Neuron (in vitro differentiated cells): Measurements from ENCODE around the gene VWA5B1.

ENCODE experiments used
- H2AFZ ChIP-seq: one replicate; pipeline ENCODE4 v1.6.1; 2013; ENCODE audit warnings: low read depth, mild to moderate bottlenecking, inconsistent platforms, low read length, moderate library complexity
- H3K27me3 ChIP-seq: one replicate; pipeline ENCODE4 v1.6.1; 2013; ENCODE audit warnings: low read length; ENCODE audit not compliant: insufficient read depth
- H3K36me3 ChIP-seq: one replicate; pipeline ENCODE4 v1.6.1; 2013; ENCODE audit warnings: low read length; ENCODE audit not compliant: insufficient read depth
- H3K4me1 ChIP-seq: one replicate; pipeline ENCODE4 v1.6.1; 2013; ENCODE audit warnings: low read length; ENCODE audit not compliant: insufficient read depth
- H3K4me3 ChIP-seq: 2 replicates; pipeline ENCODE4 v1.5.1; 2013; ENCODE audit warnings: mild to moderate bottlenecking, low read length, moderate library complexity
- H3K9me3 ChIP-seq: one replicate; pipeline ENCODE4 v1.6.1; 2013; ENCODE audit warnings: low read length

VWA5B1 gene

DNA sequence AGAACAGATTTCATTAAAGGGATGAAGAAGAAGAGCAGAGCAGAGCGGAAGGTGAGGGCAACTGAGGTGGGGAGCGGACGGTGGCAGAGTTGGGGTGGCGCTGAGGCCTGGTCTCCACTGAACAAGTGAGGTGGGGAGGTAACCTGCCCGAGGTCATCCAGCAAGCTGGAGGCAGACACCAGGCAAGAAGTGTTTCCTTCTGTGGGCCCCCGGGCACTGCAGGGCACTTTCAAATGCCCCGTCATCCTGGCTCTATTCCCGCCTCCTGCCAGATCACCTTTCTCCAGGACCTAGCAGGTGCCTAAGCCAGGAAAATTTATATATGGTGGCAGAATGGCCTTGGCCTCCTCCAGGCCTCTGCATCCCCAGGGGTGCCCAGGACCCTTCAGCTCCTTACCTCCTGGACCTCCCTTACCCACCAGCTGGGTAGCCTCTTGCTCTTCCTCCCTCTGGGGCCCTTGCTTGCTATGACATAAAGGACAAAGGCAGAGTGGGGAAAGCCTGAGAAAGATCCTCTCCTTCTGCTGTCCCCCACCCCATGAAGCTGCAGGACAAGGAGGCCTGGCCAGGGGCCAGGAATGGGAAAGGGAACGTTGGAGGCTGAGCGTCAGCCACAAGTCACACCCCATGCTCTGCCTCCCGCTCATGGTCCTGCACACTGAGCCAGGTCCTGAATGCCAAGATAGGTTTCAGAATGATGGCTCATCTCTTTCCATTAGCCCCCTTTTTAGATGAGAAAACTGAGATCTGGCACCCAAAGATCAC, 29.0 kb downstream of the VWA5B1 start:
- H3K27me3 ChIP-seq: peaks cover 7% of the 10 kb centered on the region
- H3K4me3 ChIP-seq: no peak overlapping the region
- peaks cover 8% of the 10 kb centered on the region for H3K4me1 ChIP-seq
- H3K9me3 ChIP-seq: no peaks in the 10 kb centered on the region
- H2AFZ ChIP-seq: no peak overlapping the region
- H3K36me3 ChIP-seq: no peaks in the 10 kb centered on the region

DNA sequence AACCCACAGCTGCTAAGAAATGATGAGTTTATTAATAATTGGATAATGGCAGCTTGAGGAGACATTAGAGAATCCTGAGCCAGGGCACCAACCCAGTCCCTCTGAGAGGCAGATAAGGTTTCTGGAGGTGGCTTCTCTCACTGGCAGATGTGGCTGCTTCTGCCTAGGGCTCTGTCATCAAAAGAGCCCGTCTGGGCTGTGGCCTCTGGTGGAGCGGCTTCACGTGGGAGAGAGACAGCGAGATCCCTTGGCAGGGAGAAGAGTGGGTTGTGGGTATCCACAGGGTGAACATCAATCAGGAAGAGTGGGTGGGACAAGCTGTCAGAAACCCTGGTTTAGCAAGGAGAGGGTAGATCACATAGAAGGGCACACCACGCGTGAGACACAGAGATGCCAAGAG, 30.0 kb downstream of the VWA5B1 start:
- H3K36me3 ChIP-seq: no peaks in the 10 kb centered on the region
- no peak overlapping the region for H3K4me3 ChIP-seq
- H2AFZ ChIP-seq: no peak overlapping the region

DNA sequence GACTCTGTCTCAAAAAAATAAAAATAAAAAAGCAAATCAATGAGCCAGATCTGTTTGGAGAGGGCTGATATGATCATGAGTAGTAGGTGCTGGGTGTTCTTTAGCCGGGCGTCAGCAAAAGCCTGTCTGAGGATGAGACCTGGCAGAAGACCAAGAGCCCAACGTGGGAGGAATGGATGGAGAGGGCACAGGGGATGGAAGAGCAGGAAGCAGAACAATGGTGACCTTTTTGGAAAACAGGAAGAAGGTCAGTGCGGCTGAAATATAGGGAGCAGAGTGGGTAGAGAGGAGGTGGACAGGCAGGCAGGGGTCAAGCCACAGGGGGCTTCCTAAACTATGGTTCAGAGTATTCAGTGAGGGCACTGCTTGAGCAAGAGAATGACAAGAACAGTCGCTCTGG, 30.9 kb downstream of the VWA5B1 start:
- H3K36me3 ChIP-seq: no peaks in the 10 kb centered on the region
- no peak overlapping the region for H2AFZ ChIP-seq
- no peaks in the 10 kb centered on the region for H3K9me3 ChIP-seq
- no peak overlapping the region for H3K4me3 ChIP-seq
- peaks cover 8% of the 10 kb centered on the region for H3K4me1 ChIP-seq
- H3K27me3 ChIP-seq: peaks cover 8% of the 10 kb centered on the region

More for the DNA sequence above, 30.0 kb downstream of the VWA5B1 start:
- peaks cover 8% of the 10 kb centered on the region for H3K4me1 ChIP-seq
- H3K9me3 ChIP-seq: no peaks in the 10 kb centered on the region
- peaks cover 8% of the 10 kb centered on the region for H3K27me3 ChIP-seq

DNA sequence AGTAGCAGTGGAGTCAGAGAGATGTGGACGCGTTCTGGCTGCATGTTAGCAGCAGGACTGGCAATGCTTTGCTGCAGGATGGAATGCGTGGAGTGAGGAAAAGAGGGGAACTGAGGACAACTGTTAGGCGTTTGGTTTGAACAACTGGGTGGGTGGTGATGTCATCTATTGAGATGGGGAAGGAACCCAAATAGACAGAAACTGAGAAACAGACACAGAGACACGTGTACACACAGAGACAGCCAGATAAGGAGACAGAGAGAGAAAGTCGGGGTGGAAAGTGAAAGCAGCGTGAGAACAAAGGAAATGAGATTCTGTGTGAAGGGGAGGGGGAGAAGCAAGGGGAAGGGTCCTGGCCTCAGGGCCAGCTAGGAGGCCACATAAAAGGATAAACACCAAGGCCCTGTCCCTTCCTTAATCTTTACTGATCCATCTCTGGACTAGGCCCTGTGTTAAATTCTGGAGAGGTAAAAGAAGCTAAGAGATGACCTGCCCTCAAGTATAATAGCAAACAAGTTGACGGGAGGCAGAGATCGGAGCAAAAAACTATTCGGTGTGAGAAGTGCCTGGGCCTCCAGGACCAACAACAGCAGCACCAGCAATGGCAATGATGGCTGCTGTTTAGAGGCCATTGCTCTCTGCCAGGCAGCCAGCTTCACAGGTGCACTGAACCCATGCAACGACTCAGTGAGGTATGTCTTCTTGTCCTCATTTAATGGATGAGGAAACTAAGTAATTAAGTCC, 31.6 kb downstream of the VWA5B1 start:
- Histone ChIP-seq H3K36me3 (no peaks in the 10 kb centered on the region), H3K9me3 (no peaks in the 10 kb centered on the region), H3K27me3 (peaks cover 8% of the 10 kb centered on the region), H3K4me3 (no peak overlapping the region), H2AFZ (no peak overlapping the region), H3K4me1 (peaks cover 8% of the 10 kb centered on the region)

DNA sequence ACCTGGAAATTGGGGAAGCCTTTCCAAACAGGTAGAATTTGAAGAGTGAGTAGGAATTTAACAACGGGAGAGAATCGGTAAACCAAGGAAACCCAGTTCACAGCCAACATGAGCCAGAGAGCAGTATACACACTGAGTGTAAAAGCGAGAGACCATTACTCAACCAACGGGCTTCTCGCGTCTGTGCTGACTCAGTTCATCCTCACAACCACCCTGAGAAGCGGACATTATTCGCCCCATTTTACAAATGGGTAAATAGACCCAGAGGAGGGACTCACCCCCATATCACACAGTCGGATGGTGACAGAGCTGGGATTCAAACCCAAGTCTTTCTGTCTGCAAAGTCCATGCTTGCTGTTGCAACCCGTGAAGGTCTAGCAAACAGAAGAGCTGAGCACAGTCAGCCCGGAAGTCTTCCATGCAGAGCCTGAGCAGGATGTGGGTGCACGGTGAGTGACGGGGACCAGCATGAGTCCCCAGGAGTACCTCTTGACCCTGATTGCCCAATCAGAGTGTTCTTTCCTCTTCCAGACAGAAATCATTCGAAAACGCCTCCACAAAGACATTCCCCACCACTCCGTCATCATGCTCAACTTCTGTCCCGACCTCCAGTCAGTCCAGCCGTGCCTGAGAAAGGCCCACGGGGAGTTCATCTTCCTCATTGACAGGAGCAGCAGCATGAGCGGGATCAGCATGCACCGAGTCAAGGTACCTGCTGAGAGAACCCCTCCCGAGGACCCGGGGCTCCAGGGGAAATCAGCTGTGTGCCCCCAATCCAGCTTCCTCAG, 32.3 kb downstream of the VWA5B1 start:
- no peaks in the 10 kb centered on the region for H3K9me3 ChIP-seq
- H3K36me3 ChIP-seq: no peaks in the 10 kb centered on the region
- peaks cover 8% of the 10 kb centered on the region for H3K27me3 ChIP-seq
- H2AFZ ChIP-seq: no peak overlapping the region
- peaks cover 8% of the 10 kb centered on the region for H3K4me1 ChIP-seq
- no peak overlapping the region for H3K4me3 ChIP-seq

DNA sequence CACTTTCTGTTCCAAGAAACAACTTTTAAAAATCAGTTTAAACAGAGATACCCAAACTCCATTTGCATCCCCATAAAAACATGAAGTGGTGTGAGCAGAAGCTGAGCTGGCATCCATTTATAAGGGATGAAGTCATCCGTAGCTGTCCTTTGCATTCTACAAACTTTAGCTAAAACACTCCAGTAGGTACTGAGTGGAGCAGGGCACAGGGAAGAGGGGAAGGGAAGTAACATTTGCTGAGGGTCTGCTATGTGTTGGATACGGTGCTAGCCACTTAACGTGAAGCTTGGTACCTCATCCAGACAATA, 32.9 kb downstream of the VWA5B1 start:
- no peak overlapping the region for H3K4me3 ChIP-seq
- H3K36me3 ChIP-seq: no peaks in the 10 kb centered on the region
- peaks cover 8% of the 10 kb centered on the region for H3K4me1 ChIP-seq
- H3K27me3 ChIP-seq: peaks cover 8% of the 10 kb centered on the region
- no peak overlapping the region for H2AFZ ChIP-seq
- no peaks in the 10 kb centered on the region for H3K9me3 ChIP-seq

DNA sequence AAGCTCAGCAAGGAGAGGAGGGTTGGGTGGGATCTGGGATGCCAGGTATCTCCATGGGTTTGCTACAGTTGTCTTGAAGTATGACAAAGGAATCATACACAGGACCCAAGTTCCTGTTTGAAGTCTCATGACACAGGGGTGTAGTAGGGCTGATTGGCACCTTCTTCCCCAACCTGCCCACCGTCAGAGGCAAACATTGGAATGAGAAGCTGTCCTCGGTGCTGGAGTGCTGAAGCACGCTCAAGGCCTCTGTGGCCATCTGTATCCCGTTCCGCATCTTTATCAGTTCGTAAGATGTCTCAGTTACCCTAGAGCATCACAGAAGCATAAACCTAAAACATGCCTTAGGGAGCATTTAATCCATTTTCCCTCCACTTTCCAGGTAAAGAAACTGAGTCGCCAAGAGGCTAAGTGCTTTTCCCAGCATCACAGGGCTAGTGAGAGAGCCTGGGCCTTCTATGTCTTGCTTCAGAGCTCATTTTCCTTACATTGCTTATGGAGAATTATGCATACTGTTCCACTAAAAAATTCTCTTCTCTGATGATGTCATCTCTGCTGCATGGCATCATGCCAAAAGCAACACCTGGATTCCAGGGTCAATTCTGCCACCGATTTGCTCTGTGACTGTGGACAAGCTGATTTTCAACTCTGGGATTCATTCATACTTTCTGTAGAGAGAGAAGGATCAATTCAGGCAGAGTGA, 34.2 kb downstream of the VWA5B1 start:
- Histone ChIP-seq H3K9me3 (no peaks in the 10 kb centered on the region), H3K4me1 (peaks cover 8% of the 10 kb centered on the region), H3K4me3 (no peak overlapping the region), H2AFZ (no peak overlapping the region), H3K27me3 (peaks cover 8% of the 10 kb centered on the region), H3K36me3 (no peaks in the 10 kb centered on the region)

DNA sequence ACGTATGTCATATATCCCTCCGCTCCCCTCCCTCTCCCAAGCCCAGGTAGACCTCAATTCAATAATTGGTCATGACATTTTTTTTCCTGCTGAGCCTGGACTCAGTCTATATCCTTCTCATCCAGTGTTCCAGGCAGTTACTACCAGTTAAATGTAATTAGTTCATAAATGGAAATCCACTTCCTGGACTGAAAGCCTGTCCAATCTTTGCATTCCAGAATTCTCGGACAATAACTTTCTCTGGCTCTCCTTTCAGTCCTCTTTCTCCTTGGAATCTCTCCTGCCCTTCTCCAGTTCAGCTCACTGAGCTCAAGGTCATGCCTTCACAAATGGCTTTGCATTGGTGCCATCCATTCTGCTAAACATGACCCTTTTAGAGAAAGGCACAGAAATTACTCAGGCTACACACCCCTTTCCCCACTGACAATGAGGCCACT, 34.8 kb downstream of the VWA5B1 start:
- Histone ChIP-seq H3K4me3 (no peak overlapping the region), H3K36me3 (no peaks in the 10 kb centered on the region), H3K9me3 (no peaks in the 10 kb centered on the region), H3K27me3 (peaks cover 8% of the 10 kb centered on the region), H3K4me1 (peaks cover 8% of the 10 kb centered on the region), H2AFZ (no peak overlapping the region)

DNA sequence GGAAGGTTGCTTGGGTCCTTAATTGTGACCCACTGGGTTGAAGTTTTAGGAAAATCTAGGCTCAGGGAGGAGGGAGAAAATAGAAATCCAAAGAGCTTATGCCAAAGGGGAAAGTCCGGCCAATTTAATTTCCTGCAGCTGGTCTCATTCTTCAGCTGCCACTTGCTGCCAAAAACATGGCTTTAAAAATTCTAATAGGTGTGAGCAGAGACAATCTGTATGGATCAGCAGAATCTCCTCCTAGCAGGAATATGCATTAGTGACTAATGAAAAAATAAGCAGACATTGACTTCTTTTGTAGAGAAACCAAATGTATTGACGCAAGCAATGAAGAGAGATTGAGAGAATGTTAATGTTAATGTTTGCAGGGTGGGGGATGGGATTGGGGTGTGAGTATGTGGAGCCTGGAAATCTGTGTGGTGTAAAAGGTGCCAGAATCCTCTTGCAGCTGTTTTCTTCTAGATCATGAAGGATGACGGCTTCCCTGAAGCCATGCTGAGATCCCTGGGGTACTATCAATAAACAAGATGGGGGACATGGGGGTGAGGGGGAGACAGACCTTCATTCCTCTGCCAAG, 35.3 kb downstream of the VWA5B1 start:
- no peaks in the 10 kb centered on the region for H3K9me3 ChIP-seq
- H2AFZ ChIP-seq: no peak overlapping the region
- H3K27me3 ChIP-seq: peaks cover 8% of the 10 kb centered on the region
- no peaks in the 10 kb centered on the region for H3K36me3 ChIP-seq
- H3K4me3 ChIP-seq: no peak overlapping the region
- H3K4me1 ChIP-seq: peaks cover 8% of the 10 kb centered on the region

DNA sequence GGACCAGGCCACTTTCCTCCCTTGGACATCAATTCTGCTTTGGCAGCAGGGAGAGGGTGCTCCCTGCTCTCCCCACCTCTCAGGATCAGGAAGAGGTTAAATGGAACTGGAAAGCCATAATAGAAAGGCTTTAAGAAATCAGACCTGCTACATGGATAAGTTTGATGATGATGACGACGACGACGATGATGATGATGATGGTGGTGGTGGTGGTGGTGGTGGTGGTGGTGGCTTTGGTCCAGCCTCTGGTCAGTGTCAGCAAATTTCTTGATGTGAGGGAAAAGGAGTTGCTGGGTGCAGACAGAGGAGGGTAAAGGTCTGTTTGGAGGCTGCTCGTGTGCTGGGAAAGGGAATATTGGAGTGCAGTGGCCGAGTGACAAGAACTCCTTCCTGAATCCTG, 36.8 kb downstream of the VWA5B1 start:
- no peak overlapping the region for H2AFZ ChIP-seq
- H3K4me3 ChIP-seq: no peak overlapping the region
- no peaks in the 10 kb centered on the region for H3K9me3 ChIP-seq
- no peaks in the 10 kb centered on the region for H3K36me3 ChIP-seq
- H3K27me3 ChIP-seq: peaks cover 2% of the 10 kb centered on the region
- peaks cover under 1% of the 10 kb centered on the region for H3K4me1 ChIP-seq

DNA sequence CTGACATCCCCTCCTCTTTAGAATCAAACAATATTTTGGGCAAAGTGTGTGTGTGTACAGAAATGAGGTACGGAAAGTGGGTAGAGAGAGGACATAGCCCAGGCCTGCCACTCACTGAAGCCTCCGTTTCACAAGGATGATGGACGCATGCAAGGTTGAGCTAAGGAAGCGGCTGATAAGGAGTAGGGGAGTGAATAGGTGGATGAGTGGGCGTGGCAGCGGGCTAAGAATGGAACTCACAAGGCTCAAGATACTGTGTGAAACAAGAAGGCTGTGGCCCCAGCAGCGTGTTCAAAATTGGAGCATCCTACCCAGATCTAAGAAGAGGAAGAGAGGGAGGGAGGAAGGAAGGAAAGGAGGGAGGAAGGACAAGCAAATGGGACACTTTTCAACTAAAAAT, 37.5 kb downstream of the VWA5B1 start:
- no peaks in the 10 kb centered on the region for H3K9me3 ChIP-seq
- H2AFZ ChIP-seq: no peak overlapping the region
- no peaks in the 10 kb centered on the region for H3K4me1 ChIP-seq
- no peaks in the 10 kb centered on the region for H3K36me3 ChIP-seq
- H3K27me3 ChIP-seq: peaks cover 2% of the 10 kb centered on the region
- no peak overlapping the region for H3K4me3 ChIP-seq

DNA sequence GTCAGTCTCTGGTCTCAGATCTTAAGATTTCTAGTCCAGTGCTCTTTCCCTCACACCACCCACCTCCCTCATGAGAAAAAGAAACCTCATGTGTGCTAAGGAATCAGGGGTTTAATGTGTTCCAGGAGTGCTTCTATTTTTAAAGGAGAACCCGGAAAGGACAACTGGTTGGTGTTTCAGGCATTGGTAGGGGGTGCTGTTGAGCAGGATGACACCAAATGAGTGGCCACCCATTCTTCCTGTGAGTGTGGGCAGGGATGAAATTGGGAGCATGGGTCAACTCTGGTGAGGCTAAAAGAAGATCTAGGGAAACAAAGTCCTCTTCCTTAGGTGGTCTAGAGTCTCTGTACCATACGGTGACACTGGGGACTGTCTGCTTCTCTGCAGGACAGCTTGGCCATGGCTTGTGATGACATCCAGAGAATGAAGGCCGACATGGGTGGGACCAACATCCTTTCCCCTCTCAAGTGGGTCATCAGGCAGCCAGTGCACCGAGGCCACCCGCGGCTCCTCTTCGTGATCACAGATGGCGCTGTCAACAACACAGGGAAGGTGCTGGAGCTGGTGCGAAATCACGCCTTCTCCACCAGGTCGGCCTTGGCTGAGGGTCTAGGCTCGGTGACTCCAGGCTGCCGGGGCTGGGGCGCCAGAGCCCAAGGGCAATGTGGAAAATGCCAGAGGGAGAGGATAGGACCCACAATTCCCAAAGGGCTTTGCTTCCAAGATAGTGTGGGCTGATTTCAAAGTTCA, 39.3 kb downstream of the VWA5B1 start:
- H2AFZ ChIP-seq: no peak overlapping the region
- H3K9me3 ChIP-seq: no peaks in the 10 kb centered on the region
- no peaks in the 10 kb centered on the region for H3K4me1 ChIP-seq
- no peaks in the 10 kb centered on the region for H3K36me3 ChIP-seq
- no peaks in the 10 kb centered on the region for H3K27me3 ChIP-seq
- no peak overlapping the region for H3K4me3 ChIP-seq
